Adrenal gland (tissue), 5 donors: ENCODE measurements around the gene DMAC2.

Source experiments
- POLR2A ChIP-seq, 2 donors: fragments of 450-650 bp; IDR thresholded peaks; one replicate each; pipeline ENCODE4 v1.6.1; 2017; ENCODE audit warnings: antibody characterized with exemption in 2 of 2, mild to moderate bottlenecking in 2 of 2, moderate library complexity in 1 of 2
- TF ChIP-seq, protein P1 (sequence below), 6 experiments: fragments of 450-650 bp in 4 of 6; fragments of 200-600 bp in 2 of 6; sonication (generic) in 1 of 6; IDR thresholded peaks; 1 replicate in 5 of 6; 2 replicates in 1 of 6; pipeline versions ENCODE4 v1.5.1 to v1.8.0; 2016 to 2021; ENCODE audit warnings: antibody characterized with exemption in 6 of 6, mild to moderate bottlenecking in 2 of 6, moderate library complexity in 1 of 6
- donor health status: DM: no; HTN: no; CAD: no.

DNA sequence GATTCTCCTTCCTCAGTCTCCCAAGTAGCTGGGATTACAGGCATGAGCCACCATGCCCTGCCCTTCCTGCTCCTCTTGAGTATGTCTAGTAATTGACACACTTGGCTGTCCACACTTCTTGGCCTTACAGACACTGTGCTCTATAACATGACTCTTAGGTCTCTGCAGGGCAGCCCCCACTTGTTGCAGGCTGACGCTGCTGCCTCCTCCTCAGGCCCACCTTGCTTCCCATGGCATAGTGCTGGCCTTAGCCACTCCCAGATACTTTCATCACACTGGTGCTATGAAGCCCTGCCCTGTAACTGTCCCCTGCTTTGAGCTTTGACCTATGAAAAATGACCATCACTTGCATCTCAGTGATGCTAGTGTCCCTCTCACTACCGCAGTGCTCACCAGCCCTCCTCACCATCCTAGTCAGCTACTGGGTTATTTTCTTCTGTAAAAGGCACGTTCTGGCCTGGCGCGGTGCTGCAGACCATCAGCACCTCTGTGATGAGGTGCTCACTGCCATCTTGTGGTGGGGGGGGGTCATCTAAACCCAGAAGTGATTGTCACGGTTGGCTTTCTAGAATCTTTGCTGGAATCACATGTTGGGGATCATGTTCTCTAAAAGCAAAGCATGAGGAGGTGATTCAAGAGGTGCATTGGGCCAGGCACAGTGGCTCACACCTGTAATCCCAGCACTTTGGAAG is 13.0 kb upstream of the DMAC2 start:
- TF ChIP-seq, protein P1, sequence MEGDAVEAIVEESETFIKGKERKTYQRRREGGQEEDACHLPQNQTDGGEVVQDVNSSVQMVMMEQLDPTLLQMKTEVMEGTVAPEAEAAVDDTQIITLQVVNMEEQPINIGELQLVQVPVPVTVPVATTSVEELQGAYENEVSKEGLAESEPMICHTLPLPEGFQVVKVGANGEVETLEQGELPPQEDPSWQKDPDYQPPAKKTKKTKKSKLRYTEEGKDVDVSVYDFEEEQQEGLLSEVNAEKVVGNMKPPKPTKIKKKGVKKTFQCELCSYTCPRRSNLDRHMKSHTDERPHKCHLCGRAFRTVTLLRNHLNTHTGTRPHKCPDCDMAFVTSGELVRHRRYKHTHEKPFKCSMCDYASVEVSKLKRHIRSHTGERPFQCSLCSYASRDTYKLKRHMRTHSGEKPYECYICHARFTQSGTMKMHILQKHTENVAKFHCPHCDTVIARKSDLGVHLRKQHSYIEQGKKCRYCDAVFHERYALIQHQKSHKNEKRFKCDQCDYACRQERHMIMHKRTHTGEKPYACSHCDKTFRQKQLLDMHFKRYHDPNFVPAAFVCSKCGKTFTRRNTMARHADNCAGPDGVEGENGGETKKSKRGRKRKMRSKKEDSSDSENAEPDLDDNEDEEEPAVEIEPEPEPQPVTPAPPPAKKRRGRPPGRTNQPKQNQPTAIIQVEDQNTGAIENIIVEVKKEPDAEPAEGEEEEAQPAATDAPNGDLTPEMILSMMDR (IDR thresholded peaks at IDR 0.05) = no peak
- TF ChIP-seq POLR2A (IDR thresholded peaks at IDR 0.05) = no peak
